ENCODE measurements around the gene ST6GALNAC4.

GRCh38 chr9:127884427-127884911, 32.4 kb downstream of the ST6GALNAC4 start:
- TF ChIP-seq CTCF (IDR thresholded peaks at IDR 0.05) = no peak
- no peak for TF ChIP-seq POLR2A (IDR thresholded peaks at IDR 0.05)

Measured in esophagus squamous epithelium (tissue), 4 donors.